ENCODE results near the gene NKIRAS2.
"Not testable (repeated sequence)": the region's sequence is repeated elsewhere in the genome, so short reads cannot be mapped to it uniquely, and the experiment has no call there.

The NKIRAS2 gene

DNA sequence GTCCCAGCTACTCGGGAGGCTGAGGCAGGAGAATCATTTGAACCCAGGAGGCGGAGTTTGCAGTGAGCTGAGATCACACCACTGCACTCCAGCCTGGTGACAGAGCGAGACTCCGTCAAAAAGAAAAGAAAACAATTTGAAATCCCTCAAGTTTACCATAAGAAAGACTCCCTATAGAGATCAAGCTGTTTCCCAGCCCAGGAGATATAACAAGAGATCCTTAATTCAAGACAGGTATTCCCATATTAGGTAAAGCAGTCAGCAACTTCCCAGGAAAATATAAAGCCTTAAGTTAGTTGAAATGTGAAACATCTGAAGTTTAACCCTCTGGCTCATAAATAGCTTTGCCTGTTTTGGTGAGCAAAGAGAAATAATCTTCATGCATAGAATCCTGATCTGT is 7.5 kb upstream of the NKIRAS2 start:
- not testable (repeated sequence) for H3K36me3 ChIP-seq (ENCODE audit: control insufficient read depth in 1 of 2, insufficient read depth in 2 of 2, low read length in 2 of 2); H2AK5ac ChIP-seq (ENCODE audit: low read length); H3K27ac ChIP-seq (ENCODE audit: low read depth, low read length); H3K23ac ChIP-seq (ENCODE audit: low read length); H3K4me3 ChIP-seq (ENCODE audit: low read depth, low read length); H2BK5ac ChIP-seq (ENCODE audit: low read depth, low read length, poor library complexity); H3K79me1 ChIP-seq (ENCODE audit: low read length); H3K14ac ChIP-seq (ENCODE audit: low read length); H4K91ac ChIP-seq (ENCODE audit: low read depth, low read length); H3K9ac ChIP-seq (ENCODE audit: low read length); H4K8ac ChIP-seq (ENCODE audit: low read depth, low read length); H3K27me3 ChIP-seq (ENCODE audit: insufficient read depth, low read length); H3K4me1 ChIP-seq (ENCODE audit: control insufficient read depth in 1 of 2, insufficient read depth in 2 of 2, low read length in 2 of 2); H2AFZ ChIP-seq (ENCODE audit: insufficient read depth, low read length, poor library complexity); H3K18ac ChIP-seq (ENCODE audit: low read length); H3K4me2 ChIP-seq (ENCODE audit: low read length); H3K9me3 ChIP-seq (ENCODE audit: insufficient read depth, low read depth, low read length); H2BK120ac ChIP-seq (ENCODE audit: insufficient read depth, low read length, poor library complexity); H4K12ac ChIP-seq (ENCODE audit: low read depth, low read length); H2BK12ac ChIP-seq (ENCODE audit: low read length); H3K4ac ChIP-seq (ENCODE audit: low read depth, low read length); DNase-seq
- no CpG with 5 or more reads among the region's 4 CpGs for WGBS (ENCODE audit: extremely low coverage, insufficient coverage, insufficient read length)
- peaks cover 18% of the 10 kb centered on the region for H3K79me2 ChIP-seq (ENCODE audit: control insufficient read depth, insufficient read depth, low read length, poor library complexity)

- H2AK5ac ChIP-seq (ENCODE audit: low read length); DNase-seq; H3K4me3 ChIP-seq (ENCODE audit: low read depth, low read length); H2AFZ ChIP-seq (ENCODE audit: insufficient read depth, low read length, poor library complexity); H2BK5ac ChIP-seq (ENCODE audit: low read depth, low read length, poor library complexity); H3K36me3 ChIP-seq (ENCODE audit: control insufficient read depth in 1 of 2, insufficient read depth in 2 of 2, low read length in 2 of 2); H3K9ac ChIP-seq (ENCODE audit: low read length); H2BK12ac ChIP-seq (ENCODE audit: low read length); H4K12ac ChIP-seq (ENCODE audit: low read depth, low read length); H3K14ac ChIP-seq (ENCODE audit: low read length); H3K27ac ChIP-seq (ENCODE audit: low read depth, low read length); H4K8ac ChIP-seq (ENCODE audit: low read depth, low read length); H3K18ac ChIP-seq (ENCODE audit: low read length); H2BK120ac ChIP-seq (ENCODE audit: insufficient read depth, low read length, poor library complexity); H3K4me2 ChIP-seq (ENCODE audit: low read length); H3K9me3 ChIP-seq (ENCODE audit: insufficient read depth, low read depth, low read length); H3K27me3 ChIP-seq (ENCODE audit: insufficient read depth, low read length); H4K91ac ChIP-seq (ENCODE audit: low read depth, low read length); H3K23ac ChIP-seq (ENCODE audit: low read length): not testable (repeated sequence)
- Histone ChIP-seq H3K79me2 (ENCODE audit: control insufficient read depth, insufficient read depth, low read length, poor library complexity) (peaks cover 22% of the 10 kb centered on the region), H3K4ac (ENCODE audit: low read depth, low read length) (peak overlapping the region; percentile 85), H3K4me1 (ENCODE audit: control insufficient read depth in 1 of 2, insufficient read depth in 2 of 2, low read length in 2 of 2) (peaks cover 2 to 11% of the 10 kb centered on the region in 2 experiments), H3K79me1 (ENCODE audit: low read length) (peaks cover 15% of the 10 kb centered on the region)
- no CpG with 5 or more reads among the region's 12 CpGs for WGBS (ENCODE audit: extremely low coverage, insufficient coverage, insufficient read length)
Observed at GRCh38 chr17:42013740-42014139, 6.2 kb upstream of the NKIRAS2 start.

GRCh38 chr17:42016411-42016831 is 3.5 kb upstream of the NKIRAS2 start:
- peaks cover 1% of the 10 kb centered on the region in 2 experiments for H3K36me3 ChIP-seq (ENCODE audit: control insufficient read depth in 1 of 2, insufficient read depth in 2 of 2, low read length in 2 of 2)
- no peak overlapping the region for H3K18ac ChIP-seq (ENCODE audit: low read length)
- no peak overlapping the region for H2BK12ac ChIP-seq (ENCODE audit: low read length)
- H2AK5ac ChIP-seq (ENCODE audit: low read length): peak overlapping the region; percentile 44
- H3K4ac ChIP-seq (ENCODE audit: low read depth, low read length): peak overlapping the region; percentile 85
- peak overlapping the region; percentile 53 for H3K14ac ChIP-seq (ENCODE audit: low read length)
- H2BK120ac ChIP-seq (ENCODE audit: insufficient read depth, low read length, poor library complexity): peak overlapping the region; percentile 82
- peak overlapping the region; percentile 96 for H4K8ac ChIP-seq (ENCODE audit: low read depth, low read length)
- H3K4me1 ChIP-seq (ENCODE audit: control insufficient read depth in 1 of 2, insufficient read depth in 2 of 2, low read length in 2 of 2): peaks cover 2 to 15% of the 10 kb centered on the region in 2 experiments
- peaks cover 17% of the 10 kb centered on the region for H3K79me2 ChIP-seq (ENCODE audit: control insufficient read depth, insufficient read depth, low read length, poor library complexity)
- H2AFZ ChIP-seq (ENCODE audit: insufficient read depth, low read length, poor library complexity): no peak overlapping the region
- WGBS (ENCODE audit: extremely low coverage, insufficient coverage, insufficient read length): no CpG with 5 or more reads among the region's 12 CpGs
- H3K79me1 ChIP-seq (ENCODE audit: low read length): peaks cover 18% of the 10 kb centered on the region
- H3K23ac ChIP-seq (ENCODE audit: low read length): no peak overlapping the region
- H2BK5ac ChIP-seq (ENCODE audit: low read depth, low read length, poor library complexity): peak overlapping the region; percentile 10
- peak overlapping the region; percentile 30 for H3K9ac ChIP-seq (ENCODE audit: low read length)
- H3K9me3 ChIP-seq (ENCODE audit: insufficient read depth, low read depth, low read length): no peaks in the 10 kb centered on the region
- peak overlapping the region; percentile 45 for H4K12ac ChIP-seq (ENCODE audit: low read depth, low read length)
- peak overlapping the region; percentile 92 for H3K4me3 ChIP-seq (ENCODE audit: low read depth, low read length)
- H3K27me3 ChIP-seq (ENCODE audit: insufficient read depth, low read length): no peaks in the 10 kb centered on the region
- H4K91ac ChIP-seq (ENCODE audit: low read depth, low read length): peak overlapping the region; percentile 91
- H3K27ac ChIP-seq (ENCODE audit: low read depth, low read length): peak overlapping the region; percentile 72
- no peak for DNase-seq
- peak overlapping the region; percentile 76 for H3K4me2 ChIP-seq (ENCODE audit: low read length)

GRCh38 chr17:42016941-42017865 is 2.7 kb upstream of the NKIRAS2 start, which contains the start of gene DNAJC7:
Gene DNAJC7 (minus strand): TSS chr17:42017439. CDS start chr17:42017416, 23 bp downstream.
- no peak within 1 kb of the TSS for H3K23ac ChIP-seq (ENCODE audit: low read length)
- H2AFZ ChIP-seq (ENCODE audit: insufficient read depth, low read length, poor library complexity): peak within 1 kb of the TSS; percentile 81
- H2BK120ac ChIP-seq (ENCODE audit: insufficient read depth, low read length, poor library complexity): peak within 1 kb of the TSS; percentile 82
- peak within 1 kb of the TSS; percentile 81 for H3K9ac ChIP-seq (ENCODE audit: low read length)
- peaks cover 2 to 15% of the 10 kb centered on the region in 2 experiments for H3K4me1 ChIP-seq (ENCODE audit: control insufficient read depth in 1 of 2, insufficient read depth in 2 of 2, low read length in 2 of 2)
- peak within 1 kb of the TSS; percentile 92 for H3K4me3 ChIP-seq (ENCODE audit: low read depth, low read length)
- peak within 1 kb of the TSS; percentile 96 for H4K8ac ChIP-seq (ENCODE audit: low read depth, low read length)
- H3K4me2 ChIP-seq (ENCODE audit: low read length): peak within 1 kb of the TSS; percentile 82
- peak within 1 kb of the TSS; percentile 71 for H2AK5ac ChIP-seq (ENCODE audit: low read length)
- peak within 1 kb of the TSS; percentile 72 for H3K27ac ChIP-seq (ENCODE audit: low read depth, low read length)
- WGBS (ENCODE audit: extremely low coverage, insufficient coverage, insufficient read length): no CpG with 5 or more reads among the region's 70 CpGs
- peak within 1 kb of the TSS; percentile 43 for H2BK5ac ChIP-seq (ENCODE audit: low read depth, low read length, poor library complexity)
- DNase-seq: peak; percentile 86 to 87
- H3K9me3 ChIP-seq (ENCODE audit: insufficient read depth, low read depth, low read length): no peaks in the 10 kb centered on the region
- peaks cover 2 to 7% of the 10 kb centered on the region in 2 experiments for H3K36me3 ChIP-seq (ENCODE audit: control insufficient read depth in 1 of 2, insufficient read depth in 2 of 2, low read length in 2 of 2)
- no peaks in the 10 kb centered on the region for H3K27me3 ChIP-seq (ENCODE audit: insufficient read depth, low read length)
- H3K4ac ChIP-seq (ENCODE audit: low read depth, low read length): peak within 1 kb of the TSS; percentile 85
- H3K18ac ChIP-seq (ENCODE audit: low read length): peak within 1 kb of the TSS; percentile 87
- H3K14ac ChIP-seq (ENCODE audit: low read length): peak within 1 kb of the TSS; percentile 89
- H2BK12ac ChIP-seq (ENCODE audit: low read length): no peak within 1 kb of the TSS
- H4K12ac ChIP-seq (ENCODE audit: low read depth, low read length): peak within 1 kb of the TSS; percentile 97
- H3K79me2 ChIP-seq (ENCODE audit: control insufficient read depth, insufficient read depth, low read length, poor library complexity): peaks cover 17% of the 10 kb centered on the region
- peak within 1 kb of the TSS; percentile 91 for H4K91ac ChIP-seq (ENCODE audit: low read depth, low read length)
- peaks cover 18% of the 10 kb centered on the region for H3K79me1 ChIP-seq (ENCODE audit: low read length)
